ENCODE measurements around the gene CHST11.
A peak's percentile ranks its signal among the peaks of the same experiment; 100 is the strongest.

Gene CHST11

GRCh38 chr12:104687823-104688573 is 231.2 kb downstream of the CHST11 start:
- Mint-ChIP-seq H3K4me1 (peaks cover 15% of the 10 kb centered on the region), H3K27me3 (ENCODE audit: low read depth, poor library complexity) (no peaks in the 10 kb centered on the region), H3K27ac (peak overlapping the region; percentile 45), H3K36me3 (ENCODE audit: low read depth) (peaks cover 16% of the 10 kb centered on the region), H3K9me3 (peaks cover 8% of the 10 kb centered on the region), H3K4me3 (no peak overlapping the region)
- DNase-seq = no peak
- no peak for TF ChIP-seq CTCF (IDR thresholded peaks at IDR 0.05)

GRCh38 chr12:104689635-104690034 is 232.9 kb downstream of the CHST11 start:
- H3K27ac Mint-ChIP-seq = no peak overlapping the region
- H3K4me3 Mint-ChIP-seq = no peak overlapping the region
- H3K4me1 Mint-ChIP-seq = peaks cover 22% of the 10 kb centered on the region
- H3K9me3 Mint-ChIP-seq = peaks cover 17% of the 10 kb centered on the region
- H3K27me3 Mint-ChIP-seq (ENCODE audit: low read depth, poor library complexity) = no peaks in the 10 kb centered on the region
- H3K36me3 Mint-ChIP-seq (ENCODE audit: low read depth) = peaks cover 23% of the 10 kb centered on the region
- no peak for DNase-seq
- TF ChIP-seq CTCF (IDR thresholded peaks at IDR 0.05) = no peak

- TF ChIP-seq CTCF (IDR thresholded peaks at IDR 0.05) = no peak
- DNase-seq = no peak
- Mint-ChIP-seq H3K36me3 (ENCODE audit: low read depth) (peaks cover 25% of the 10 kb centered on the region), H3K27ac (no peak overlapping the region), H3K9me3 (peaks cover 17% of the 10 kb centered on the region), H3K4me1 (peaks cover 36% of the 10 kb centered on the region), H3K4me3 (no peak overlapping the region), H3K27me3 (ENCODE audit: low read depth, poor library complexity) (no peaks in the 10 kb centered on the region)
Measured at GRCh38 chr12:104691721-104692556, 235.2 kb downstream of the CHST11 start.

- no peak overlapping the region for H3K27ac Mint-ChIP-seq
- peaks cover 29% of the 10 kb centered on the region for H3K36me3 Mint-ChIP-seq (ENCODE audit: low read depth)
- no peak for TF ChIP-seq CTCF (IDR thresholded peaks at IDR 0.05)
- H3K27me3 Mint-ChIP-seq (ENCODE audit: low read depth, poor library complexity) = no peaks in the 10 kb centered on the region
- H3K4me3 Mint-ChIP-seq = no peak overlapping the region
- no peak for DNase-seq
- H3K9me3 Mint-ChIP-seq = peaks cover 17% of the 10 kb centered on the region
- H3K4me1 Mint-ChIP-seq = peaks cover 37% of the 10 kb centered on the region
Measured at GRCh38 chr12:104692557-104693218, 235.9 kb downstream of the CHST11 start.

- no peak for DNase-seq
- Mint-ChIP-seq H3K27ac (no peak overlapping the region), H3K27me3 (ENCODE audit: low read depth, poor library complexity) (no peaks in the 10 kb centered on the region), H3K4me3 (no peak overlapping the region), H3K36me3 (ENCODE audit: low read depth) (peaks cover 29% of the 10 kb centered on the region), H3K4me1 (peaks cover 36% of the 10 kb centered on the region), H3K9me3 (peaks cover 17% of the 10 kb centered on the region)
- TF ChIP-seq CTCF (IDR thresholded peaks at IDR 0.05) = no peak
Measured at GRCh38 chr12:104693493-104693892, 236.7 kb downstream of the CHST11 start.

Data from nephron progenitor cell (in vitro differentiated cells).